GM12892 (cell line): ENCODE results near the gene SCGB1D1.

Source experiments
- POLR2A ChIP-seq: IDR thresholded peaks from 2 replicates; pipeline ENCODE4 v1.6.1; 2011; ENCODE audit warnings: low read depth, low read length, control low read depth
- TAF1 ChIP-seq: IDR thresholded peaks from 2 replicates; pipeline ENCODE4 v1.6.1; 2011; ENCODE audit warnings: low read depth, mild to moderate bottlenecking, control low read depth, low read length, borderline replicate concordance

- TF ChIP-seq POLR2A (no peak), TAF1 (no peak)
Observed at GRCh38 chr11:62181097-62181496, 8.9 kb upstream of the SCGB1D1 start.
